Right renal pelvis (tissue), 4 donors: ENCODE results near the gene ARID4B. TPM values are rescaled to one million over a fixed set of nuclear protein-coding genes. Genes with fewer than 3 reads are reported as not detected.
A peak's percentile ranks its signal among the peaks of the same experiment; 100 is the strongest.
"Not testable (repeated sequence)": the region's sequence is repeated elsewhere in the genome, so short reads cannot be mapped to it uniquely, and the experiment has no call there.

ENCODE experiments used
- DNase-seq, 4 donors: peaks; one replicate each; pipeline ENCODE4 v3.0.0-alpha.2; 2013; ENCODE audit warnings: low read depth in 4 of 4, low spot score in 3 of 4, missing footprints in 1 of 4
- polyA plus RNA-seq, 4 donors: library from polyadenylated mRNA; unstranded; fragments of 120-200 nt; gene quantifications; one replicate each; pipeline ENCODE4 v1.2.1, GENCODE V29; 2013; ENCODE audit not compliant: insufficient read length in 4 of 4

The ARID4B gene
- polyA plus RNA-seq, 4 donors = 45.3 to 55.6 (median 50.3) TPM

- no peak for DNase-seq
Measured at GRCh38 chr1:235278233-235278914, 49.6 kb downstream of the ARID4B start.

GRCh38 chr1:235277709-235278108, 50.3 kb downstream of the ARID4B start:
- DNase-seq = no peak

- DNase-seq = no peak
Measured at GRCh38 chr1:235275836-235276235, 52.1 kb downstream of the ARID4B start.

- no peak for DNase-seq
Measured at GRCh38 chr1:235275223-235275622, 52.8 kb downstream of the ARID4B start.

- no peak for DNase-seq
Measured at GRCh38 chr1:235272851-235273250, 55.1 kb downstream of the ARID4B start.

GRCh38 chr1:235270625-235271024, 57.4 kb downstream of the ARID4B start:
- no peak for DNase-seq

GRCh38 chr1:235269990-235270389, 58.0 kb downstream of the ARID4B start:
- DNase-seq = not testable (repeated sequence)

- DNase-seq = no peak
Measured at GRCh38 chr1:235268379-235269125, 59.4 kb downstream of the ARID4B start.

- no peak for DNase-seq
Measured at GRCh38 chr1:235266967-235267366, 61.0 kb downstream of the ARID4B start.

GRCh38 chr1:235266325-235266724, 61.7 kb downstream of the ARID4B start:
- DNase-seq = peak in 1 of 4 donors; percentile 8

- no peak for DNase-seq
Measured at GRCh38 chr1:235265900-235266299, 62.1 kb downstream of the ARID4B start.

GRCh38 chr1:235264327-235264726, 63.7 kb downstream of the ARID4B start:
- no peak for DNase-seq

- DNase-seq = no peak
Measured at GRCh38 chr1:235262539-235262938, 65.4 kb downstream of the ARID4B start.

- no peak for DNase-seq
Measured at GRCh38 chr1:235261243-235261642, 66.7 kb downstream of the ARID4B start.

GRCh38 chr1:235259133-235259778, 68.7 kb downstream of the ARID4B start:
- no peak for DNase-seq

GRCh38 chr1:235258068-235258467, 69.9 kb downstream of the ARID4B start:
- not testable (repeated sequence) for DNase-seq

- DNase-seq = no peak
Measured at GRCh38 chr1:235254721-235255120, 73.3 kb downstream of the ARID4B start.

- DNase-seq = peak; percentile 31 to 51 (median 37)
Measured at GRCh38 chr1:235253219-235253962, 74.6 kb downstream of the ARID4B start.

GRCh38 chr1:235250430-235250829, 77.5 kb downstream of the ARID4B start:
- no peak for DNase-seq

GRCh38 chr1:235246022-235246948, 81.7 kb downstream of the ARID4B start:
- DNase-seq = no peak
